A673 (cell line): Measurements from ENCODE around the gene CAMK1D.

Experiments
- EZH2 ChIP-seq: fragments of 200-600 bp; sonication (generic); IDR thresholded peaks from 2 replicates; pipeline ENCODE4 v1.6.1; 2017; ENCODE audit warnings: borderline replicate concordance, low read depth, mild to moderate bottlenecking, mixed read lengths, antibody characterized with exemption, low read length; ENCODE audit not compliant: poor library complexity, severe bottlenecking
- TF ChIP-seq, protein P1 (sequence below): fragments of 300-800, 200-600 bp; sonication (generic); conservative IDR thresholded peaks from 2 replicates; pipeline ENCODE4 v1.5.1; 2017; ENCODE audit warnings: low read depth, mild to moderate bottlenecking, antibody characterized with exemption, low read length, moderate library complexity, mixed read lengths

DNA sequence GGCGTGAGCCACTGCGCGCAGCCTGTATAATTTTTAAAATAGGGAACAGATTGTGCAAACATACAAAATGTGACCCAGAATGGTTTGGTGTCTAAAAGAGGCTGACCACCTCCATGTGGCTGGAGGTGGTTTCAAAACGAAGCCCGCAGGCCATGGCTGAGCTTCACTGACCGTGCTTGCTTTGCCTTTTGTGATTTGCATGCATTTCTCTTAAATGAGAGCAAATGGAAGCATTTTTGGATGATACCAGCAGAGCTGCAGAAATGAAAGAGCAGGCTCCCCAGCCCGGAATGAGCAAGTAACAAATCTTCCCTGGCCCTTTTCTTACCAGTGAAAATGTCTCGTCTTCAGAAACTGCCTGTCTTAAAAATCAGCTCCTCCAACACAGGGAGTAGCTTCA is 239.9 kb downstream of the CAMK1D start:
- TF ChIP-seq, protein P1, sequence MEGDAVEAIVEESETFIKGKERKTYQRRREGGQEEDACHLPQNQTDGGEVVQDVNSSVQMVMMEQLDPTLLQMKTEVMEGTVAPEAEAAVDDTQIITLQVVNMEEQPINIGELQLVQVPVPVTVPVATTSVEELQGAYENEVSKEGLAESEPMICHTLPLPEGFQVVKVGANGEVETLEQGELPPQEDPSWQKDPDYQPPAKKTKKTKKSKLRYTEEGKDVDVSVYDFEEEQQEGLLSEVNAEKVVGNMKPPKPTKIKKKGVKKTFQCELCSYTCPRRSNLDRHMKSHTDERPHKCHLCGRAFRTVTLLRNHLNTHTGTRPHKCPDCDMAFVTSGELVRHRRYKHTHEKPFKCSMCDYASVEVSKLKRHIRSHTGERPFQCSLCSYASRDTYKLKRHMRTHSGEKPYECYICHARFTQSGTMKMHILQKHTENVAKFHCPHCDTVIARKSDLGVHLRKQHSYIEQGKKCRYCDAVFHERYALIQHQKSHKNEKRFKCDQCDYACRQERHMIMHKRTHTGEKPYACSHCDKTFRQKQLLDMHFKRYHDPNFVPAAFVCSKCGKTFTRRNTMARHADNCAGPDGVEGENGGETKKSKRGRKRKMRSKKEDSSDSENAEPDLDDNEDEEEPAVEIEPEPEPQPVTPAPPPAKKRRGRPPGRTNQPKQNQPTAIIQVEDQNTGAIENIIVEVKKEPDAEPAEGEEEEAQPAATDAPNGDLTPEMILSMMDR = no peak
- no peak for TF ChIP-seq EZH2
